Heart left ventricle (tissue), 16 donors: ENCODE data around the gene PRPSAP1. TPM values are rescaled to one million over a fixed set of nuclear protein-coding genes. Genes with fewer than 3 reads are reported as not detected.

ENCODE experiments used
- ATAC-seq, 4 donors: fragments of 200-7000 bp; cut with Tn5 transposase; one replicate each; pipeline ENCODE4 v1.9.1; 2020 to 2022; ENCODE audit warnings: moderate library complexity in 4 of 4, mild to moderate bottlenecking in 3 of 4, moderate number of reproducible peaks in 1 of 4
- DNase-seq, 5 donors: peaks; one replicate each; pipeline ENCODE4 v3.0.0-alpha.2; 2020
- H3K27ac ChIP-seq, 12 donors: fragments of 200-600 bp; sonication (generic) in 4 of 12; one replicate each; pipeline versions ENCODE4 v1.5.0 to v1.8.0; 2016 to 2022; ENCODE audit warnings: mild to moderate bottlenecking in 2 of 12
- H3K27me3 ChIP-seq, 9 donors: fragments of 200-600 bp; sonication (generic) in 2 of 9; one replicate each; pipeline versions ENCODE4 v1.5.1 to v1.8.0; 2016 to 2022; ENCODE audit warnings: mild to moderate bottlenecking in 3 of 9
- H3K36me3 ChIP-seq, 9 donors: fragments of 200-600 bp; sonication (generic) in 2 of 9; one replicate each; pipeline versions ENCODE4 v1.5.0 to v1.8.0; 2018 to 2022; ENCODE audit warnings: mild to moderate bottlenecking in 2 of 9
- H3K4me1 ChIP-seq, 12 donors: fragments of 200-600 bp; sonication (generic) in 4 of 12; one replicate each; pipeline versions ENCODE4 v1.5.0 to v1.8.0; 2016 to 2022; ENCODE audit warnings: mild to moderate bottlenecking in 3 of 12
- H3K4me3 ChIP-seq, 12 donors: fragments of 200-600 bp; sonication (generic) in 4 of 12; one replicate each; pipeline versions ENCODE4 v1.5.0 to v1.8.0; 2017 to 2022; ENCODE audit warnings: mild to moderate bottlenecking in 9 of 12, moderate library complexity in 4 of 12
- H3K9me3 ChIP-seq, 12 donors: fragments of 200-600 bp; sonication (generic) in 4 of 12; one replicate each; pipeline versions ENCODE4 v1.5.0 to v1.8.0; 2016 to 2022; ENCODE audit warnings: mild to moderate bottlenecking in 1 of 12
- CTCF ChIP-seq, 12 donors: fragments of 200-600 bp; sonication (generic) in 4 of 12; IDR thresholded peaks; one replicate each; pipeline versions ENCODE4 v1.5.0 to v1.8.0; 2018 to 2022; ENCODE audit warnings: antibody characterized with exemption in 12 of 12, mild to moderate bottlenecking in 5 of 12
- POLR2A ChIP-seq, 2 donors: fragments of 450-650 bp; IDR thresholded peaks; one replicate each; pipeline ENCODE4 v1.6.1; 2017; ENCODE audit warnings: antibody characterized with exemption in 2 of 2, mild to moderate bottlenecking in 2 of 2, moderate library complexity in 2 of 2
- WGBS, 4 donors: extraction: QIAGEN DNeasy Blood & Tissue Kit in 2 of 4; methylation state at CpG; one replicate each; pipeline versions ENCODE4 v1.1.5 to v1.1.7; 2013 to 2018; 5-methylcytosine and 5-hydroxymethylcytosine counted together
- intact Hi-C, 10 donors: fragments of 100-400 bp; cut with DNase I; formaldehyde crosslinking; loops; one replicate each; pipeline versions ENCODE4 v1.11.1 to v1.14.2; 2022
- polyA plus RNA-seq, 2 donors: library from polyadenylated mRNA; stranded (reverse); fragments of 200-250 nt; gene quantifications; one replicate each; pipeline ENCODE4 v1.2.3, GENCODE V29; 2013
- total RNA-seq, 9 donors: library from RNA; depleted of rRNA in 2 of 9; stranded (reverse); fragments of >200 nt in 2 of 9; fragmentation: NEBNext Ultra II Directional in 3 of 9; extraction: Animal tissue kit (Norgen Biotek cat#: 25700) in 3 of 9; gene quantifications; one replicate each; pipeline versions ENCODE4 v1.1.0 to v1.2.4, GENCODE V29; 2016 to 2023
- donor health status: ischemic (EF 13 %, LVEDD 7.1; RV severe dilation, severe dysfunction).
- donor health status: healthy with polysubstance abuse.
- donor health status: DM: no; HTN: yes; CAD: no.
- donor health status: DM: no; HTN: no; CAD: no.
- donor health status: ischemic (EF 25% LVEDD 6.9; RV normal size, moderate dysfunction).
- donor health status: ischemic (EF 25% LVEDD 5.7; RV mildly dilated, moderate dysfunction).
- donor health status: healthy.
- donor health status: DM: yes; HTN: yes; CAD: no.
- donor health status: ischemic (EF 35%, LVEDD 5.7; RV mildly dilated, moderate dysfunction).
- donor health status: nonischemic (EF 11% LVEDD 7.7; RV severe dilation, severe dysfunction).
- donor health status: DM: yes; HTN: yes; CAD: no.
- donor health status: PGD.
- donor health status: ischemic (EF 29% LVEDD 5.4; RV normal size, mild dysfunction).
- donor health status: nonischemic (EF 23%, LVEDD 6.1; RV moderate dilation, normal function).

Gene PRPSAP1
- total and polyA plus RNA-seq, 11 donors: 22.7 to 39.7 (median 30.9) TPM

- H3K36me3 ChIP-seq: no peaks in the 10 kb centered on the region
- H3K9me3 ChIP-seq: no peaks in the 10 kb centered on the region
- peak in 1 of 4 donors; percentile 6 for ATAC-seq
- TF ChIP-seq CTCF (IDR thresholded peaks at IDR 0.05): no peak
- no peak for TF ChIP-seq POLR2A (IDR thresholded peaks at IDR 0.05)
- no peak overlapping the region for H3K4me3 ChIP-seq
- peaks cover 0 to 23% (median 18%) of the 10 kb centered on the region in 12 donors for H3K4me1 ChIP-seq
- no peaks in the 10 kb centered on the region for H3K27me3 ChIP-seq
- intact Hi-C loops: no loop called here
- WGBS, 4 donors: 76 to 91% (median 83%) methylated on average over 10 of the region's 10 CpGs
- no peak for DNase-seq
- H3K27ac ChIP-seq: peak overlapping the region in 2 of 12 donors; percentile 23 to 29
Measured at GRCh38 chr17:76369379-76369778, 15.7 kb upstream of the PRPSAP1 start.

- DNase-seq (no peak), ATAC-seq (no peak)
- Histone ChIP-seq H3K27ac (no peak overlapping the region), H3K36me3 (no peaks in the 10 kb centered on the region), H3K9me3 (no peaks in the 10 kb centered on the region), H3K4me1 (peaks cover 0 to 23% (median 18%) of the 10 kb centered on the region in 12 donors), H3K27me3 (no peaks in the 10 kb centered on the region), H3K4me3 (no peak overlapping the region)
- 74 to 85% (median 81%) methylated on average over 7 to 11 of the region's 11 CpGs for WGBS, 4 donors
- TF ChIP-seq POLR2A (IDR thresholded peaks at IDR 0.05) (no peak), CTCF (IDR thresholded peaks at IDR 0.05) (no peak)
- intact Hi-C loops: no loop called here
Measured at GRCh38 chr17:76368545-76368944, 14.8 kb upstream of the PRPSAP1 start.

- H3K36me3 ChIP-seq: no peaks in the 10 kb centered on the region
- TF ChIP-seq POLR2A (IDR thresholded peaks at IDR 0.05) (no peak), CTCF (IDR thresholded peaks at IDR 0.05) (no peak)
- no peak overlapping the region for H3K27ac ChIP-seq
- peaks cover 0 to 27% (median 18%) of the 10 kb centered on the region in 12 donors for H3K4me1 ChIP-seq
- 73 to 88% (median 82%) methylated on average over 3 to 6 of the region's 6 CpGs for WGBS, 4 donors
- no peaks in the 10 kb centered on the region for H3K9me3 ChIP-seq
- intact Hi-C loops: no loop called here
- DNase-seq (no peak), ATAC-seq (no peak)
- no peak overlapping the region for H3K4me3 ChIP-seq
- no peaks in the 10 kb centered on the region for H3K27me3 ChIP-seq
Measured at GRCh38 chr17:76367642-76368041, 13.9 kb upstream of the PRPSAP1 start.

GRCh38 chr17:76366247-76366646, 12.5 kb upstream of the PRPSAP1 start:
- peaks cover 0 to 37% (median 23%) of the 10 kb centered on the region in 12 donors for H3K4me1 ChIP-seq
- no peak overlapping the region for H3K4me3 ChIP-seq
- DNase-seq: no peak
- no peaks in the 10 kb centered on the region for H3K36me3 ChIP-seq
- no peaks in the 10 kb centered on the region for H3K9me3 ChIP-seq
- H3K27me3 ChIP-seq: no peaks in the 10 kb centered on the region
- 80 to 98% (median 97%) methylated on average over 1 to 3 of the region's 3 CpGs for WGBS, 4 donors
- no peak for TF ChIP-seq CTCF (IDR thresholded peaks at IDR 0.05)
- no peak for TF ChIP-seq POLR2A (IDR thresholded peaks at IDR 0.05)
- ATAC-seq: no peak
- intact Hi-C loops: no loop called here
- no peak overlapping the region for H3K27ac ChIP-seq
